T-helper 17 cell (primary cell): ENCODE measurements around the gene KCNK17. TPM values are rescaled to one million over a fixed set of nuclear protein-coding genes. Genes with fewer than 3 reads are reported as not detected.

ENCODE experiments used
- ATAC-seq: fragments of 150-1000 bp; cut with Tn5 transposase; 2 replicates; pipeline ENCODE4 v1.10.0; 2021; ENCODE audit warnings: mild to moderate bottlenecking, moderate library complexity
- DNase-seq, 3 donors: peaks; one replicate each; pipeline versions ENCODE4 v3.0.0 to v3.0.0-alpha.2; 2020 to 2021
- H3K9me3 ChIP-seq: one replicate; pipeline ENCODE4 v1.7.0; 2013; ENCODE audit warnings: low read length, mild to moderate bottlenecking; ENCODE audit not compliant: control insufficient read depth, poor library complexity, severe bottlenecking
- H3K27ac Mint-ChIP-seq: one replicate; pipeline ENCODE4 v1.8.0; 2022; ENCODE audit warnings: mild to moderate bottlenecking, moderate library complexity, mixed read lengths
- H3K27me3 Mint-ChIP-seq: one replicate; pipeline ENCODE4 v1.8.0; 2022; ENCODE audit warnings: mixed read lengths
- H3K36me3 Mint-ChIP-seq: one replicate; pipeline ENCODE4 v1.8.0; 2022; ENCODE audit warnings: low read depth, mixed read lengths
- H3K4me1 Mint-ChIP-seq: one replicate; pipeline ENCODE4 v1.8.0; 2022; ENCODE audit warnings: mild to moderate bottlenecking, mixed read lengths
- H3K4me3 Mint-ChIP-seq: one replicate; pipeline ENCODE4 v1.8.0; 2022; ENCODE audit warnings: mild to moderate bottlenecking, moderate library complexity, mixed read lengths
- total RNA-seq, 4 donors: library from RNA in 2 of 4; stranded (reverse) in 2 of 4; gene quantifications; one replicate each; pipeline ENCODE4 v1.2.3 and lab custom pipeline; 2022 to 2026

KCNK17 gene
- total RNA-seq, 2 donors from 2014 or later: 0.26 TPM; not detected in 1

DNA sequence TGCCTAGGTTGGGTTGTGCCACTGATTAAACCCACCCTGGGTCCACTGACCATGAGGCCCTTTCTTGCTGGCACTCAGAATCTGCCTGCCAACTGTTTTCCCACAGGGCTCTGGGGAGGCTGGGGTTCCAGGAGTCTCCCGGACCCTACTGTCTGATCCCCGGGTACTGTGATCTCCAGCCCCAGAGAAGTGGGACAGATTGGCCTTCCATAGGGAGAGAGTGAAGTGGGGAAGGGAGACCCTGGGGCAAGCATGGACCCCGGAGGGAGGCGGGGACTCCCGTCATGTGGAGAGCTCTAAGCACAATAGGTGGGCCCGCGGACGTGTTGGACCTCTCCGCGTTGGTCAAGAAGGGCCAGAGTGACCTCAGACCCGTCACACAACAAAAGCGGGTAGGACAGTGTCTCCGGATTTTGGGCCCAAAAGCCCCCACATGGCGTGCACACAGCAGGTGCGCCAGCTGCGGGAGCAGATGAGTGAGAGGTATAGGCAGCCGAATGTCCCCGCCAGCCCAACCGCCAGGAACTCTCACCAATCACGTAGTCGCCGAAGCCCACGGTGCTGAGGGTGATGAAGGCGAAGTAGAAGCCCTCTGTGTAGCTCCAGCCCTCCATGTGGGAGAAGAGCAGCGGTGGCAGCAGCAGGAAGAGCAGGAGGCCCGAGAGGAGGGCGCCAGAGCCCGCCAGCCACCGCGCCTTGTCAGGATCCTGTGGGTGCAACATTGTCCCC, 10.6 kb downstream of the KCNK17 start:
- H3K27me3 Mint-ChIP-seq: peaks cover 31% of the 10 kb centered on the region
- ATAC-seq: no peak

DNA sequence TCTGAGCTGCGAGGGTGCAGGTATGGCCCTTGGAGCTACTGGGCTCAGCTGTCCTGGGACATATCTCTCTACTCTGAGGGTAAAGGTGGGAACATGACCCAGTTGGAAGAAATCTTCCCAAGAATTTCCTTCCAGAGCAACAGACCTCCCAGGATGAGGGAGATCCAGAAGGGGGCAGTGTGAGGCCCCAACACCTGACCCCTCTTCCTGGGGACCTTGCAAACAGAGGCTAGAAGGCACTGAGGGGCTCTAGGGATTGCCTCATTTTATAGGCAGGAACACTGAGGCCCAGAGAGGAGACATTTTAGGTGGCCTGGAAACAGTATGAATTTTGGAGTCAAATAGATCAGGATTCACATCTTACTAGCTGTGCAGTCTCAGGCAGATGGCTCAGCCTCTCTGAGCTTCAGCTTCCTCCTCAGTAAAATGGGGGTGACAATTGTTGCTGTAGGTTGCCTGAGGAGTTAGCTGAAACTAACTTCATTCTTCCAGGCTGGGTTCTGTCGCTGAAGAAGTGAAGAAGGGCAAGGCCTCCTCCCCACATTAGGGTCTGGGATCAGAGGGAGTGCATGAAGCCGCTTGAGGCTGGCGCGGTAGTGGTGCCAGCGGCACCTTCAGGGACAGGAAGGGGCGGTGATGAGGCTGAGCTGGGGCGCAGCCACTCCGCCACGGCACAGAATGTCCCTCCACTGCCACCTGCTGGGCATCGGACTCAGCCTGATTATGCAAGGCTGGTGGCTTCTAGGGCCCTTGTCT, 11.4 kb downstream of the KCNK17 start:
- Mint-ChIP-seq H3K27ac (no peak overlapping the region), H3K27me3 (peaks cover 30% of the 10 kb centered on the region), H3K36me3 (no peaks in the 10 kb centered on the region), H3K4me1 (peaks cover 9% of the 10 kb centered on the region), H3K4me3 (peak overlapping the region; percentile 72)
- ATAC-seq (peak; percentile 98), DNase-seq (peak; percentile 61 to 81 (median 62))
- H3K9me3 ChIP-seq: no peaks in the 10 kb centered on the region

More for the DNA sequence above, 10.6 kb downstream of the KCNK17 start:
- no peak for DNase-seq
- no peaks in the 10 kb centered on the region for H3K36me3 Mint-ChIP-seq
- H3K4me3 Mint-ChIP-seq: no peak overlapping the region
- no peak overlapping the region for H3K27ac Mint-ChIP-seq
- H3K4me1 Mint-ChIP-seq: peaks cover 9% of the 10 kb centered on the region
- no peaks in the 10 kb centered on the region for H3K9me3 ChIP-seq

DNA sequence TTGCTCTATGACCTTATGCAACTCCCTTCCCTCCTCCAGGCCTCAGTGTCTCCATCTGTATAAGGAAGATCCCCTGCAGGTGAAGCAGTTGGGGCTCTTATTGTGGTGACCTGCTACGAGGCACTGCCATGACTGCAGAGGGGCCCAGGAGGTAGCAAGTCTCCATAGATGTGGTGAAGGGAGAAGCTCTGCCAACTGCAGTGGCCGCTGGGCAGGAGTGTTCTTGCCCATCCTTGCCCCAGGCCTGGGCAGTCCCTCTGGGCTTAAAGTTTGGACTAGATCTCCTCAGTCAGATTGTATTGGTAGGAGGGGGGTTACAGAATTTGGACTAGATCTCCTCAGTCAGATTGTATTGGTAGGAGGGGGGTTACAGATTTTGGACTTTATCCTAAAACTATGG, 12.2 kb downstream of the KCNK17 start:
- no peak for DNase-seq
- H3K36me3 Mint-ChIP-seq: no peaks in the 10 kb centered on the region

DNA sequence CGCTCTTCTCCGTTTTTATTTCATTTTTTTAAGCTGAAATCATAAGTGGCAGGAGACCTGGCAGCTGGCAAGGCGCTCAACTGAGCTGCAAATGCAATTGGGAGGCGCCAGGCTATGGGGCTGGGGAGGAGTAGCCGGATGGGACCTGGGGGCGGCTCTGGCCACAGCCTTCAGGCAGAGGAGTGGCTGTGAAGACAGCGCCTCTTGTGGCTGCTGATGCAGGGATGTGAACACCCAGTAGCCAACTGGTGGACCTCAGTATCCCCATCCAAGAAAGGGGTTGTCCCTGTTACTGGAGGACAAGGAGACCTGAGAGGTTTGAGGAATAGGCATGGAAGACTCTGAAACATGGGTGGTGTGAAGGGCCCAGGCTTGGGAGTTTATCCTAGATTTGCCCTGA, 12.6 kb downstream of the KCNK17 start:
- ATAC-seq (no peak), DNase-seq (no peak)
- peaks cover 3% of the 10 kb centered on the region for H3K4me1 Mint-ChIP-seq
- H3K36me3 Mint-ChIP-seq: no peaks in the 10 kb centered on the region
- H3K27me3 Mint-ChIP-seq: peaks cover 25% of the 10 kb centered on the region
- H3K4me3 Mint-ChIP-seq: no peak overlapping the region
- H3K27ac Mint-ChIP-seq: no peak overlapping the region
- no peaks in the 10 kb centered on the region for H3K9me3 ChIP-seq

More for the DNA sequence above, 12.2 kb downstream of the KCNK17 start:
- peaks cover 25% of the 10 kb centered on the region for H3K27me3 Mint-ChIP-seq
- peaks cover 3% of the 10 kb centered on the region for H3K4me1 Mint-ChIP-seq
- H3K4me3 Mint-ChIP-seq: no peak overlapping the region
- H3K27ac Mint-ChIP-seq: no peak overlapping the region
- H3K9me3 ChIP-seq: no peaks in the 10 kb centered on the region
- ATAC-seq: no peak

DNA sequence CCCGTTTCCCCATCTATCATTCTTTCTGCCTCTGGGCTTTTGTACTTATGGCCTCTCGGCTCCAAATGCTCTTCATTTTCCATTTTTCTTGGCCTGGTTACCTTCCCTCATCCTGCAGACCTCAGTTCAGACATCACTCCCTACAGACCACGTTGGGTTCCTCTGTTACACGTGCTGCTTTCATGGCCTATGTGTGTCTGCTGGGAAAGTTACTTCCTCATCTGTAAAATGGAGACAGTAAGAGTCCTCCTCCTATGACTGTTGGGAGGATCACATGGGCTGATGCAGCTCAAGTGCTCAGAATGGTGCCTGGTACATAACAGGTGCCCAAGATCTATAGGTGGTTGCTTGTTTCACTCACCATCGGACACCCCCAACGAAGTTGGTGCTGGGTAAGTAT, 13.5 kb downstream of the KCNK17 start:
- Mint-ChIP-seq H3K4me1 (peaks cover 3% of the 10 kb centered on the region), H3K36me3 (no peaks in the 10 kb centered on the region), H3K4me3 (no peak overlapping the region), H3K27me3 (peaks cover 25% of the 10 kb centered on the region), H3K27ac (no peak overlapping the region)
- ATAC-seq (no peak), DNase-seq (no peak)
- H3K9me3 ChIP-seq: no peaks in the 10 kb centered on the region

DNA sequence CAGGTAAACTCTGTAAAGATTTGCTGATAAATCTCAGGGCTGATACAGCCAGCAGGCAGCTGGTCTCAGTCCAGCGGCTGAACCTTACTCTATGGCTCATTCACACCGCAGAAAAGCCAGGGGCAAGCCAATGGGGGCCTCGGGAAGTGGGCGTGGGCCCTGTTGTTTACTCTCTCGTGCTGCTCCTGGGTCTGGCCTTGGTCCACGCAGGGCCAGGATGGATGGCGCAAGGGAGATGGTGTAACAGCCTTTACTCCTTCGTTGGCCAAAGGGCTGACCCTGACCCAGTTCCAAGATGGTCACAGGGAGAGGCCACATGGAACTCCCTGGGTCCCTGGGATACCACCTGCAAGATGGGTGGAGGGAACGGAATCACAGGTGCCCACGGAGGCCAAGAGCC, 16.2 kb downstream of the KCNK17 start:
- no peaks in the 10 kb centered on the region for H3K36me3 Mint-ChIP-seq
- H3K4me3 Mint-ChIP-seq: no peak overlapping the region
- DNase-seq: no peak
- H3K4me1 Mint-ChIP-seq: peaks cover 2% of the 10 kb centered on the region
- H3K27me3 Mint-ChIP-seq: peaks cover 47% of the 10 kb centered on the region
- H3K9me3 ChIP-seq: no peaks in the 10 kb centered on the region
- H3K27ac Mint-ChIP-seq: no peak overlapping the region
- no peak for ATAC-seq

DNA sequence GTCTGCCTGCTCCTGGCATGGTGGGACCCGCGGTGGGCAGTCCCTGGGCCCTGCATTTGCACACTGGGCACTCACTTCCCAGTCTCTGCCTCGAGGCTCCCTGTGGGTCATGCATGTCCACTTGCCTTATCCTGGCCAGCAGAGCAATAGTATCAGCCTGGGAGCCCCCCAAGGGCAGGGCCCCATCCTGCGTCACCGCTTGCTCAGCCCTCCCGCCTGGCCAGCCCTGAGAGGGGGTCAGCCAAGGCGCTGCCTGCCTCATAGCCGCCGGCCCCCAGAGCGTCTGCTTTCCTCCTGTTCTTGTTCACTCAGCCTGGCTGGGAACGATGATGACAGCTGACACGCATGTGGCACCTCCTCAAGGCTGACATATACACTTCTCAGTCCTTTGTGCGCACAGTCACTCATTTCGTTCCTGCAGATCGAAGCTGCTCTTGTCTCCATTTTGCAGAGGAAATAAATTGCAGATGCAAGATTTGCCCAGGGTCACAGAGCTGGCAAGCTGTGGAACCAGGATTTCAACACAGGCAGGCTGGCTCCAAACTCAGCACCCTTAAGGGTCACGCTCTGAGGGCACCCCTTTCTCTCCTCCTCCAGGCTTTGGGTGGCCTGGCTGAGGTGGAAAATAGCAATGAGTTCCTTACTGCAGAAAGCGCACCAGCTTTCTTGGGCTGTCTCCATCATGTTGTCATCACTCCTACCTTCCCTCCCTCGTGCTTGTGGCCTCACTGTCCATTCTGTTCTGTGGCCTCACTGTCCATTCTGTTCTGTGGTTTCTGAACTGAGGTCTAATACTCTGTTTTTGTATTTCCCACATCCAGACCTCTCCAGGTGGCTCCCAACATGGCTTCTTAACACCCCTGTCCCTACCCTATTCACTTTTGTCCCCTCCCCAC, 17.2 kb downstream of the KCNK17 start:
- ATAC-seq (no peak), DNase-seq (no peak)
- Mint-ChIP-seq H3K27me3 (peaks cover 51% of the 10 kb centered on the region), H3K27ac (no peak overlapping the region), H3K4me1 (no peaks in the 10 kb centered on the region), H3K36me3 (no peaks in the 10 kb centered on the region), H3K4me3 (no peak overlapping the region)
- H3K9me3 ChIP-seq: no peaks in the 10 kb centered on the region

DNA sequence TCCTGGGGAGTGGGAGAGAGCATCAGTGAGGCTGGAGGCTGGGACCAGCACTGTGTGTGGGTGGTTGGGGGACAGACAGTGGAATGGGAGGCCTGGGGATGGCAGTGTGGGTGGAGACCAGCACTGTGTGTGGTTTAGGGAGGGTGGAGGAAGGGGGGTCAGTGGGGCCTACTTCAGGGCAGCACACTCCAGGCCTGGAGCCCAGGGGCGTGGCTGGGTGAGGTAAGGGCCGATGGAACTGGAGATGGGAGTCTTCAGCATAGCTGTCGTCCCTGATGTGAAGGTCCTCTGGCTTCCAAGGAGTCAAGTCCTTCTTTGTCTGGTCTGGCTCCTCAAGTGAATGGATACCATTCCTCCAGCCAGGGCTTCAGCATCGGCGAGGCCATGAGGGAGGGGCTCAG, 18.6 kb downstream of the KCNK17 start:
- Mint-ChIP-seq H3K27me3 (peaks cover 42% of the 10 kb centered on the region), H3K36me3 (no peaks in the 10 kb centered on the region), H3K27ac (no peak overlapping the region), H3K4me1 (no peaks in the 10 kb centered on the region), H3K4me3 (no peak overlapping the region)
- ATAC-seq (no peak), DNase-seq (no peak)
- H3K9me3 ChIP-seq: no peaks in the 10 kb centered on the region

DNA sequence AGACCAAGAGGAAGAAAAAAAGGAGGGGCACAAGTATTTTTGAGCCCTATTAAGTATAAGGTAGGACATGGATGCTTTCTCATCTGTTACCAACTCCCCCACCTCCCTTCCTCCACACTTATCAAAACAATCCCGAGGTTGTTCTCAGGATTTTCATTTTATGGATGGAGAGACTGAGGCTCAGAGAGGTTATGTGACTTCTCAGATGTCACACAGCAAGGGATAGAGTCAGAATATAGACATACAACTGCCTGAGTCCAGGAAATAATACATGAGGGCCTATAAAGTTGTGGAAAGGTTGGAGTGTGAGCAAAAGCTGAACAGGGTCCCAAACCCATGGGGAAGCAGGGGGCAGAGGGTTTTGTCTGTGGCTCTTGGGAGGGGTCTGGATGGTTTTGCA, 19.3 kb downstream of the KCNK17 start:
- no peaks in the 10 kb centered on the region for H3K4me1 Mint-ChIP-seq
- H3K27ac Mint-ChIP-seq: peak overlapping the region; percentile 59
- peaks cover 37% of the 10 kb centered on the region for H3K27me3 Mint-ChIP-seq

DNA sequence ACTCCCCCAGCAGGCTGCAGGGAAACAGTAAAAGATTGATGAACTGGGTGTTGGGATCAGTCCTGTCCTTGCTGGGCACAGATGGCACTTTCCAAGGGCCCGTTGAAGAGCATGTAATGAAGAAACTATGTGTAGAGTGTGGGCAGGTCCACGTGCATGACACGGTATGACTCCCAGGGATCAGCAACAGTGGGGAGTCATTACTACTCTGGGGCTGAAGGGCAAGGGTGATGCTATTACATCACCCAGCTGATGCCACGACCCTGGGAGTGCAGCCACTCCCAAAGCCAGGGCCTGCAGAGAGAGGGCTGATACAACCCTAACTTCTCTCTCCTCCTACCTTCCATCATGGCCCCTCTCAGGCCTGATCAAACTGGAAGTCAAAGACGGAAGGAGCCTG, 20.1 kb downstream of the KCNK17 start:
- no peaks in the 10 kb centered on the region for H3K36me3 Mint-ChIP-seq
- H3K9me3 ChIP-seq: no peaks in the 10 kb centered on the region
- peaks cover 33% of the 10 kb centered on the region for H3K27me3 Mint-ChIP-seq
- H3K27ac Mint-ChIP-seq: peak overlapping the region; percentile 59
- no peak overlapping the region for H3K4me3 Mint-ChIP-seq
- ATAC-seq (no peak), DNase-seq (no peak)
- no peaks in the 10 kb centered on the region for H3K4me1 Mint-ChIP-seq

More for the DNA sequence above, 19.3 kb downstream of the KCNK17 start:
- DNase-seq (no peak), ATAC-seq (no peak)
- H3K4me3 Mint-ChIP-seq: no peak overlapping the region
- no peaks in the 10 kb centered on the region for H3K9me3 ChIP-seq
- H3K36me3 Mint-ChIP-seq: no peaks in the 10 kb centered on the region

DNA sequence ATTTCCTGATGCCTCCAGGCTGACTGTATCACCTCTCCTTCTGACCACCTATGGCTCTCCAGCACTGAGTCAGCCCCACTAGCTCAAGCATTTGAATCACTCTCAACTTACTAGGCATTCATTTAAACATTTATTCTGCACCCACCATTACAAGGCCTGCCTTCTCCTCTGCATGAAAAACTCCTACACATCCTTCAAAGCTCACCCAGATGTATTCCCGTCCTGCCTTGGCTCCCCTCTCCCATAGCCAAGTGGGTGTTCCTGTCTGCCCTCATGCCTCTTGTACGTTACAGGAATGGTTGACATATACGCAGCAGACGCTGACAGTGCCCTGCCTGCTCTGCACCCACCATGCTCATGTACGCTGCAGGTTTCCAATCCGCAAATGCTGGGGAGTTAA, 21.6 kb downstream of the KCNK17 start:
- Mint-ChIP-seq H3K4me1 (no peaks in the 10 kb centered on the region), H3K27ac (no peak overlapping the region), H3K4me3 (no peak overlapping the region), H3K36me3 (no peaks in the 10 kb centered on the region), H3K27me3 (peaks cover 26% of the 10 kb centered on the region)
- no peaks in the 10 kb centered on the region for H3K9me3 ChIP-seq
- ATAC-seq: no peak
- no peak for DNase-seq

DNA sequence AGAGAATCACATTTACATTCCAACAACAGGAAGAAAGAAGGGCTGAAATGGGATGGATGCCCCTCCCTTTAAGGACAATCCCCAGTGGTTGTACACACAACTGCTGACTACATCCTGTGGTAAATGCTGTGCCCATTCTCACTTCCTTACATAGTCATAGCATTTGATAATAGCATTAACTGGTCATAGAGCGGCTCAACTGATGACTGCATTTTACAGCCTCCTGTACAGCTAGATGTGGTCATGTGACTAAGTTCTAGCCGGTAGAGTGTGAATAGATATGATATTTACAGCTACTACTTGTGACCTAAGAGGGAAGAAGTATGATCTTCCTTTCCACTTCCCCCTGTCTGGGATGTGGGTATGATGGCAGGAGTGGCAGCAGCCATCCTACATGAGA, 24.7 kb downstream of the KCNK17 start:
- no peaks in the 10 kb centered on the region for H3K9me3 ChIP-seq
- Mint-ChIP-seq H3K36me3 (no peaks in the 10 kb centered on the region), H3K27ac (no peak overlapping the region), H3K4me1 (no peaks in the 10 kb centered on the region), H3K27me3 (peaks cover 24% of the 10 kb centered on the region), H3K4me3 (no peak overlapping the region)
- DNase-seq (no peak), ATAC-seq (no peak)

DNA sequence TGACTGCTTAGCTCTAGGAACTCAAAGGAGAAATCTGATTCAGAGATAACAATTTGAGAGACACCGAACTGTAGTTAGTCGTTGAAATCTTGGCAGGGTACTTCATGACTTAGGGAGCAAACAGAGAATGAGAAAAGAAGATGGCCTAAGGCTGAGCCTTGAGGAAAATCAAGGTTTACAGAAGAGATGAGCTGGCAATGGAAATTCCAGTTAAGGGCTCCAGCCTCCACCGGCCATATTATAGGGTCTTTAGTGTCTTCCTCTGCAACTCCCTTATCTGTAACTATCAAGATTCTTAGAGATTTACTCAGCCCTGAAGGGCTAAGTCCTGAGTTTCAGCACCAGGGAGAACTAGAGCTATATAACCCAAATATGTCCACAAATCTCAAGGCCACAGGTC, 26.6 kb downstream of the KCNK17 start:
- no peak overlapping the region for H3K27ac Mint-ChIP-seq
- H3K36me3 Mint-ChIP-seq: no peaks in the 10 kb centered on the region
- peaks cover 21% of the 10 kb centered on the region for H3K27me3 Mint-ChIP-seq
- no peak for ATAC-seq
- no peak for DNase-seq
- H3K9me3 ChIP-seq: no peaks in the 10 kb centered on the region
- no peaks in the 10 kb centered on the region for H3K4me1 Mint-ChIP-seq
- no peak overlapping the region for H3K4me3 Mint-ChIP-seq
